OCI-LY1 (cell line): ENCODE measurements around the gene LSMEM2.

ENCODE experiments used
- H2AFZ ChIP-seq: fragments of 200-600 bp; sonication (generic), shearing (Covaris generic); 2 replicates; pipeline ENCODE4 v1.6.0; 2014; ENCODE audit warnings: antibody characterized with exemption, mild to moderate bottlenecking, low read length
- H3F3A ChIP-seq: fragments of 200-600 bp; sonication (generic), shearing (Covaris generic); 2 replicates; pipeline ENCODE4 v1.6.0; 2014; ENCODE audit warnings: mild to moderate bottlenecking, antibody characterized with exemption, low read length, moderate library complexity; ENCODE audit not compliant: insufficient read depth
- H3K27ac ChIP-seq: fragments of 200-600 bp; sonication (generic); 2 replicates; pipeline ENCODE4 v1.5.1; 2014; ENCODE audit warnings: low read length, mixed run types, mild to moderate bottlenecking, low read depth; ENCODE audit not compliant: poor library complexity, severe bottlenecking
- H3K27me3 ChIP-seq: fragments of 200-600 bp; sonication (generic); 2 replicates; pipeline ENCODE4 v1.6.0; 2014; ENCODE audit warnings: antibody characterized with exemption, mild to moderate bottlenecking, low read length, moderate library complexity; ENCODE audit not compliant: insufficient read depth
- H3K36me3 ChIP-seq: fragments of 200-600 bp; sonication (generic); 2 replicates; pipeline ENCODE4 v1.6.1; 2014; ENCODE audit warnings: mild to moderate bottlenecking, antibody characterized with exemption, low read length, moderate library complexity, mixed read lengths; ENCODE audit not compliant: insufficient read depth
- H3K4me1 ChIP-seq: fragments of 200-600 bp; sonication (generic); 2 replicates; pipeline ENCODE4 v1.5.1; 2014; ENCODE audit warnings: mild to moderate bottlenecking, low read length, moderate library complexity; ENCODE audit not compliant: insufficient read depth, severe bottlenecking
- H3K4me2 ChIP-seq: fragments of 200-600 bp; sonication (generic), shearing (Covaris generic); 2 replicates; pipeline ENCODE4 v1.6.1; 2014; ENCODE audit warnings: low read length
- H3K4me3 ChIP-seq: fragments of 200-600 bp; sonication (generic); 2 replicates; pipeline ENCODE4 v1.5.1; 2014; ENCODE audit warnings: low read length, low read depth, mild to moderate bottlenecking, mixed read lengths; ENCODE audit not compliant: poor library complexity, severe bottlenecking
- H3K79me2 ChIP-seq: fragments of 200-600 bp; shearing (Covaris generic); 2 replicates; pipeline ENCODE4 v1.6.1; 2016; ENCODE audit warnings: mixed run types, low read length, mixed read lengths; ENCODE audit not compliant: insufficient read depth
- H3K9ac ChIP-seq: fragments of 200-600 bp; sonication (generic), shearing (Covaris generic); 2 replicates; pipeline ENCODE4 v1.6.1; 2014; ENCODE audit warnings: mild to moderate bottlenecking, low read length, mixed read lengths
- H3K9me2 ChIP-seq: fragments of 200-600 bp; sonication (generic), shearing (Covaris generic); 2 replicates; pipeline ENCODE4 v1.6.1; 2014; ENCODE audit warnings: low read depth, mild to moderate bottlenecking, low read length, mixed read lengths
- H3K9me3 ChIP-seq: fragments of 200-600 bp; shearing (Covaris generic); 2 replicates; pipeline ENCODE4 v1.6.1; 2014; ENCODE audit warnings: low read length, mixed read lengths
- H4K20me1 ChIP-seq: fragments of 200-600 bp; sonication (generic), shearing (Covaris generic); 2 replicates; pipeline ENCODE4 v1.6.0; 2016; ENCODE audit warnings: mild to moderate bottlenecking, low read length; ENCODE audit not compliant: insufficient read depth
- CTCF ChIP-seq: fragments of 200-600 bp; sonication (generic), shearing (Covaris generic); IDR thresholded peaks from 2 replicates; pipeline ENCODE4 v1.5.1; 2017; ENCODE audit warnings: mild to moderate bottlenecking, antibody characterized with exemption, low read length, moderate library complexity, mixed read lengths
- EZH2 ChIP-seq: fragments of 200-600 bp; sonication (generic), shearing (Covaris generic); IDR thresholded peaks from 2 replicates; pipeline ENCODE4 v1.8.0; 2017; ENCODE audit warnings: borderline replicate concordance, mixed run types, mild to moderate bottlenecking, antibody characterized with exemption, low read length, moderate library complexity, mixed read lengths

The LSMEM2 gene

DNA sequence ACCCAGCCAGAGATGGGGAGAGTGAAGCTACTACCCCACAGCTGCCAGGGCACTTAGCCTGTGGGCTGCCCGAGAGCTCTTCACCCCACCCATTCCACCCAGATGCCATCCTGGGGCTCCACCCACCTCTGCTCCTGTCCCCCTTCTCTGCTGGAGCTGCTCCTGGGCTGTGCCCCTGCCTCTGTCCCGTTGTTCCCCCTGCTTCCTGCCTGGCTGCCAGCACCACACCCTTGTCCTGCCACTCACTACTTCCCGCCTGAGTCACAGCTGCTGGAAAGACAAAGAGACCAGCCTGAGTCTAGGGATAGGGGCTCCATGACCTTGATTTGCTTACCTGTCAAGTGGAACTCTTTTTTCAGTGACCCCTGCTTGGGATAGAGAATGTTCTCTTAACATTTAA, 30.5 kb upstream of the LSMEM2 start:
- Histone ChIP-seq H4K20me1 (no peaks in the 10 kb centered on the region), H3K4me1 (peaks cover 26% of the 10 kb centered on the region), H3K9ac (no peak overlapping the region), H3F3A (no peaks in the 10 kb centered on the region), H3K27ac (no peak overlapping the region), H3K4me2 (no peak overlapping the region), H3K79me2 (peaks cover 7% of the 10 kb centered on the region; the same call in 1 of the 2 replicates), H2AFZ (no peak overlapping the region), H3K36me3 (peaks cover 26% of the 10 kb centered on the region; the same call in 1 of the 2 replicates), H3K27me3 (no peaks in the 10 kb centered on the region), H3K9me2 (no peaks in the 10 kb centered on the region), H3K4me3 (no peak overlapping the region), H3K9me3 (no peaks in the 10 kb centered on the region)
- no peak for TF ChIP-seq CTCF
- no peak for TF ChIP-seq EZH2

DNA sequence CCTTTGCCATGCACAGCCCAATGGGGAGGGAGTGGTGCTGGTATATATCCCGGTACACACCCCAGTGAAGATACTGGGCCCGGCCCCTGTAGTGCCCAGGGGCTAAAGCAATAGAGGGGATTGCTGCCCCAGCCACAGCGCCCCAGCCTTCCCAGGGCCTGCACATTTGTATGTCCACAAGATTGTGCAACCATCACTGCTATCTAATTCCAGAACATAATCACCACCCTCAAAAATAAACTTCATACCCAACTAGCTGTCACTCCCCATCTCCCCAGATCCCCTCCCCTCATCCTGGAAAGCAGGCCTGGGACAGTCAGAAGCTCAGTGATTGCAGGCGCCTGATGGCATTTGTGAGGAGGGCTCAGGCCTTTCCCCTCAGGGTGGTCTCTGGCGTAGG, 29.4 kb upstream of the LSMEM2 start:
- no peaks in the 10 kb centered on the region for H4K20me1 ChIP-seq
- H3K27me3 ChIP-seq, result no peaks in the 10 kb centered on the region
- H3K9me3 ChIP-seq, result no peaks in the 10 kb centered on the region
- no peak overlapping the region for H3K27ac ChIP-seq
- no peak overlapping the region for H3K9ac ChIP-seq
- peaks cover 24% of the 10 kb centered on the region for H3K4me1 ChIP-seq
- no peak overlapping the region for H3K4me3 ChIP-seq
- H3K36me3 ChIP-seq, result peaks cover 28% of the 10 kb centered on the region; the same call in 1 of the 2 replicates
- H3K9me2 ChIP-seq, result no peaks in the 10 kb centered on the region
- H3F3A ChIP-seq, result no peaks in the 10 kb centered on the region
- peaks cover 7% of the 10 kb centered on the region; the same call in 1 of the 2 replicates for H3K79me2 ChIP-seq
- no peak overlapping the region for H3K4me2 ChIP-seq
- TF ChIP-seq CTCF (no peak), EZH2 (no peak)
- no peak overlapping the region for H2AFZ ChIP-seq

DNA sequence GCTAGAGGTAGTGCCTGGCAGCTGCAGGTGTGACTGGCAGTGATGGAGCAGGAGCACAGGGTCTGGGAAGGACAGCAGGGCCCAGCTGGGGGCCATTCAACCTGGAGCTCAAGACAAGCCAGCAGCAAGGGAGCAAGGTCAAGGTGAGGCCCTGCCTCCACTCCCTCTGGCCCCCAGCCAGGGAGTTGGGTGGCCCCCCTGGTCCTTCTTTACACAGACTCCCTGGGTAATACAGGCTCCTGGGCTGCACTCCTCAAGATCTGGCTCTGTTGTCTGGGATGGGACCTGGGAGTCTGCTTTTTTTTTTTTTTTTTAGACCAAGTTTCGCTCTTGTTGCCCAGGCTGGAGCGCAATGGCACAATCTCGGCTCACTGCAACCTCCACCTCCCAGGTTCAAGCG, 28.4 kb upstream of the LSMEM2 start:
- H3K79me2 ChIP-seq, result peaks cover 7% of the 10 kb centered on the region; the same call in 1 of the 2 replicates
- no peak overlapping the region for H3K4me3 ChIP-seq
- peaks cover 21% of the 10 kb centered on the region for H3K4me1 ChIP-seq
- TF ChIP-seq CTCF (no peak), EZH2 (no peak)
- no peak overlapping the region for H3K9ac ChIP-seq
- H3K9me3 ChIP-seq, result no peaks in the 10 kb centered on the region
- H3K27ac ChIP-seq, result no peak overlapping the region
- H2AFZ ChIP-seq, result no peak overlapping the region
- H4K20me1 ChIP-seq, result no peaks in the 10 kb centered on the region
- peaks cover 35% of the 10 kb centered on the region; the same call in 1 of the 2 replicates for H3K36me3 ChIP-seq
- H3K9me2 ChIP-seq, result no peaks in the 10 kb centered on the region
- H3K27me3 ChIP-seq, result no peaks in the 10 kb centered on the region
- H3F3A ChIP-seq, result no peaks in the 10 kb centered on the region
- no peak overlapping the region for H3K4me2 ChIP-seq
